Measurements from ENCODE around the gene LYZL1. TPM values are rescaled to one million over a fixed set of nuclear protein-coding genes. Genes with fewer than 3 reads are reported as not detected.

Gene LYZL1
- total and polyA plus RNA-seq, 9 of the 15 experiments (the other 6 are each of a cell fraction or from before 2014, with no cell fraction given): not detected

- in situ Hi-C loops (cut with MboI): no loop called here
- Histone ChIP-seq H4K20me1 (replicated peaks; ENCODE audit: control insufficient read depth, insufficient read depth, low read length) (no peaks in the 10 kb centered on the region), H3K4me1 (replicated peaks in 1 of 2; ENCODE audit: control insufficient read depth in 2 of 2, insufficient read depth in 2 of 2, low read length in 2 of 2) (no peaks in the 10 kb centered on the region), H3K36me3 (ENCODE audit: control insufficient read depth, insufficient read depth, low read length) (no peaks in the 10 kb centered on the region), H3K9me1 (ENCODE audit: control insufficient read depth, insufficient read depth, low read length) (no peaks in the 10 kb centered on the region), H3K27me3 (ENCODE audit: control insufficient read depth in 2 of 2, insufficient read depth in 2 of 2, low read length in 2 of 2) (peaks cover 7 to 20% of the 10 kb centered on the region in 2 experiments; a peak in 4 of 5 replicates), H3K9ac (ENCODE audit: insufficient read depth in 1 of 2, low read depth in 2 of 2, low read length in 2 of 2) (no peak overlapping the region), H3K79me2 (ENCODE audit: control insufficient read depth, insufficient read depth, low read length) (no peaks in the 10 kb centered on the region), H3K4me3 (no peak overlapping the region), H3K9me3 (replicated peaks; ENCODE audit: control insufficient read depth, insufficient read depth, low read depth, low read length) (no peaks in the 10 kb centered on the region), H2AFZ (ENCODE audit: low read depth, low read length) (no peak overlapping the region), H3K4me2 (ENCODE audit: insufficient read depth, low read length) (no peak overlapping the region), H3K27ac (ENCODE audit: extremely low read depth, low read depth, low read length) (no peak overlapping the region)
- POLR2A ChIA-PET: interaction anchor here (0.6 kb wide), 1 partner anchor 11 kb away, joined by 3 read pairs; no protein-coding TSS in a partner anchor
- CTCF ChIA-PET (ENCODE audit: low intra/inter-chr PET ratio): no interaction called here
- 0% methylated on average over 3 of the region's 3 CpGs for WGBS (ENCODE audit: insufficient coverage, low coverage, missing lambda C conversion rate)
- FAIRE-seq (no peak), DNase-seq (ENCODE audit: extremely low read depth in 1 of 4, low spot score in 3 of 4) (no peak), ATAC-seq (no peak)
- TF ChIP-seq BACH1 (tag; IDR thresholded peaks at IDR 0.05) (no peak), SMARCA5 (IDR thresholded peaks at IDR 0.05) (no peak), AFF1 (IDR thresholded peaks at IDR 0.05; ENCODE audit: low read depth in 1 of 2, partially characterized antibody in 2 of 2) (no peak), MECOM (CRISPR knock-in tag; IDR thresholded peaks at IDR 0.05) (no peak), FOXK1 (CRISPR knock-in tag; IDR thresholded peaks at IDR 0.05; ENCODE audit: borderline replicate concordance) (no peak), MNT (conservative IDR thresholded peaks at IDR 0.05) (no peak), ZNF75A (CRISPR knock-in tag; IDR thresholded peaks at IDR 0.05) (no peak), ZZZ3 (IDR thresholded peaks at IDR 0.05) (no peak), ETV5 (CRISPR knock-in tag; IDR thresholded peaks at IDR 0.05; ENCODE audit: low read depth) (no peak), FOXJ2 (tag; IDR thresholded peaks at IDR 0.05) (no peak), SMAD3 (CRISPR knock-in tag; conservative IDR thresholded peaks at IDR 0.05) (no peak), ERF (CRISPR knock-in tag; IDR thresholded peaks at IDR 0.05) (no peak)
- no TSS peak for BruUV-seq (replicated peaks)
- intact Hi-C loops (cut with micrococcal nuclease): no loop called here
Measured at GRCh38 chr10:29328983-29329382, 40.1 kb downstream of the LYZL1 start.
